H1 (cell line): Measurements from ENCODE around the gene SCN4A. TPM values are rescaled to one million over a fixed set of nuclear protein-coding genes. Genes with fewer than 3 reads are reported as not detected.
A peak's percentile ranks its signal among the peaks of the same experiment; 100 is the strongest.

Experiments
- CTCF ChIA-PET: fragments of 300-600 bp; sonication (Branson Sonifier 250); formaldehyde crosslinking; loops from one replicate; lab custom pipeline; 2021; ENCODE audit not compliant: partially characterized antibody; lab: Charles Lee
- POLR2A ChIA-PET: fragments of 300-600 bp; sonication (Branson Sonifier 250); formaldehyde crosslinking; loops from one replicate; lab custom pipeline; 2021; ENCODE audit warnings: inconsistent platforms; ENCODE audit not compliant: partially characterized antibody; lab: Charles Lee
- DNase-seq, 2 experiments: peaks; one replicate each; pipeline versions ENCODE4 v3.0.0 to v3.0.0-alpha.2; 2010 to 2022; ENCODE audit warnings: low spot score in 2 of 2, low read depth in 1 of 2, mixed read lengths in 1 of 2
- FAIRE-seq: peaks from 2 replicates; lab custom pipeline; 2011; peaks lifted over from hg19 to GRCh38; lab: Jason Lieb, UNC
- H2AFZ ChIP-seq: 2 replicates; pipeline ENCODE4 v1.8.1; 2012; ENCODE audit warnings: low read length, inconsistent platforms
- H2AK5ac ChIP-seq: 2 replicates; pipeline ENCODE4 v1.6.1; 2013; ENCODE audit warnings: low read depth, low read length
- H2BK120ac ChIP-seq: replicated peaks from 2 replicates; pipeline ENCODE3; 2013; ENCODE audit warnings: low read depth, low read length, inconsistent platforms
- H2BK12ac ChIP-seq: 2 replicates; pipeline ENCODE4 v1.6.1; 2013; ENCODE audit warnings: low read depth, low read length
- H2BK15ac ChIP-seq: 2 replicates; pipeline ENCODE4 v1.6.1; 2013; ENCODE audit warnings: low read length
- H2BK20ac ChIP-seq: 2 replicates; pipeline ENCODE4 v1.6.1; 2013; ENCODE audit warnings: low read length
- H2BK5ac ChIP-seq: 2 replicates; pipeline ENCODE4 v1.6.1; 2013; ENCODE audit warnings: low read depth, low read length
- H3K14ac ChIP-seq: 2 replicates; pipeline ENCODE4 v1.6.1; 2013; ENCODE audit warnings: inconsistent platforms; ENCODE audit not compliant: insufficient read length
- H3K18ac ChIP-seq: 2 replicates; pipeline ENCODE4 v1.6.1; 2013; ENCODE audit warnings: low read length; ENCODE audit errors: extremely low read depth
- H3K23ac ChIP-seq: 2 replicates; pipeline ENCODE4 v1.6.1; 2013; ENCODE audit warnings: inconsistent platforms; ENCODE audit not compliant: insufficient read length
- H3K23me2 ChIP-seq: 2 replicates; pipeline ENCODE4 v1.6.1; 2013; ENCODE audit warnings: low read depth, low read length
- H3K27ac ChIP-seq: 2 replicates; pipeline ENCODE4 v1.6.1; 2011; ENCODE audit warnings: low read depth, low read length, inconsistent platforms
- H3K27me3 ChIP-seq, 4 experiments: replicated peaks in 1 of 4; 1 replicate in 1 of 4; 2 replicates in 3 of 4; pipeline versions ENCODE4 v1.6.1 to v1.8.1; 2011 to 2013; ENCODE audit warnings: low read length in 3 of 4, mild to moderate bottlenecking in 3 of 4, inconsistent platforms in 2 of 4, mixed read lengths in 2 of 4, moderate library complexity in 1 of 4; ENCODE audit not compliant: control insufficient read depth in 3 of 4, insufficient read depth in 3 of 4; ENCODE audit errors: extremely low read depth in 1 of 4
- H3K36me3 ChIP-seq, 4 experiments: 2 replicates each; pipeline versions ENCODE4 v1.6.1 to v1.8.1; 2011 to 2013; ENCODE audit warnings: mild to moderate bottlenecking in 4 of 4, low read length in 3 of 4, moderate library complexity in 2 of 4, control low read depth in 1 of 4, inconsistent platforms in 1 of 4; ENCODE audit not compliant: insufficient read depth in 4 of 4, control insufficient read depth in 2 of 4
- H3K4ac ChIP-seq: replicated peaks from 2 replicates; pipeline ENCODE3; 2013; ENCODE audit warnings: low read length, low read depth, mixed read lengths, inconsistent platforms; ENCODE audit not compliant: insufficient read length
- H3K4me1 ChIP-seq, 4 experiments: replicated peaks in 1 of 4; 1 replicate in 1 of 4; 2 replicates in 3 of 4; pipeline versions ENCODE4 v1.6.1 to v1.8.1; 2011 to 2013; ENCODE audit warnings: low read length in 3 of 4, inconsistent platforms in 2 of 4, mixed read lengths in 1 of 4; ENCODE audit not compliant: insufficient read depth in 4 of 4, control insufficient read depth in 3 of 4
- H3K4me2 ChIP-seq, 2 experiments: 2 replicates each; pipeline versions ENCODE4 v1.6.1 to v1.8.1; 2011 to 2013; ENCODE audit warnings: low read depth in 2 of 2, low read length in 2 of 2, control low read depth in 1 of 2, inconsistent platforms in 1 of 2, mild to moderate bottlenecking in 1 of 2; ENCODE audit not compliant: insufficient read depth in 1 of 2
- H3K4me3 ChIP-seq, 4 experiments: fragments of 200-600, 300-600 bp in 1 of 4; sonication (generic), shearing (Covaris generic), sonication (Bioruptor Twin) in 1 of 4; 2 replicates each; pipeline versions ENCODE4 v1.5.1 to v1.8.1; 2011 to 2016; ENCODE audit warnings: low read length in 4 of 4, low read depth in 3 of 4, control low read depth in 2 of 4, inconsistent platforms in 2 of 4, mild to moderate bottlenecking in 2 of 4, mixed read lengths in 1 of 4, moderate library complexity in 1 of 4; ENCODE audit not compliant: insufficient read depth in 2 of 4; ENCODE audit errors: extremely low read depth in 1 of 4
- H3K56ac ChIP-seq: replicated peaks from 2 replicates; pipeline ENCODE3; 2013; ENCODE audit warnings: low read depth, mild to moderate bottlenecking, mixed read lengths, low read length, inconsistent platforms; ENCODE audit not compliant: insufficient read length
- H3K79me1 ChIP-seq: 2 replicates; pipeline ENCODE4 v1.6.1; 2013; ENCODE audit warnings: low read depth, low read length, control low read depth
- H3K79me2 ChIP-seq, 2 experiments: 2 replicates each; pipeline versions ENCODE4 v1.6.1 to v1.8.1; 2012 to 2013; ENCODE audit warnings: low read length in 2 of 2, mild to moderate bottlenecking in 2 of 2, inconsistent platforms in 1 of 2; ENCODE audit not compliant: insufficient read depth in 2 of 2, control insufficient read depth in 1 of 2
- H3K9ac ChIP-seq, 4 experiments: replicated peaks in 1 of 4; 1 replicate in 1 of 4; 2 replicates in 3 of 4; pipeline versions ENCODE4 v1.6.1 to v1.8.1; 2011 to 2013; ENCODE audit warnings: low read depth in 3 of 4, low read length in 3 of 4, control low read depth in 2 of 4, mild to moderate bottlenecking in 2 of 4, moderate library complexity in 2 of 4, inconsistent platforms in 1 of 4; ENCODE audit errors: extremely low read depth in 1 of 4
- H3K9me3 ChIP-seq, 2 experiments: 2 replicates each; pipeline versions ENCODE4 v1.6.1 to v1.8.1; 2012 to 2013; ENCODE audit warnings: mild to moderate bottlenecking in 2 of 2, moderate library complexity in 2 of 2, control low read depth in 1 of 2, inconsistent platforms in 1 of 2, low read depth in 1 of 2, low read length in 1 of 2, mixed read lengths in 1 of 2; ENCODE audit not compliant: insufficient read depth in 2 of 2
- H4K20me1 ChIP-seq, 2 experiments: replicated peaks in 1 of 2; 2 replicates each; pipeline versions ENCODE3 to v1.8.1; 2011 to 2013; ENCODE audit warnings: inconsistent platforms in 2 of 2, low read length in 2 of 2, mild to moderate bottlenecking in 1 of 2; ENCODE audit not compliant: insufficient read depth in 2 of 2, control insufficient read depth in 1 of 2
- H4K5ac ChIP-seq: 2 replicates; pipeline ENCODE4 v1.6.1; 2013; ENCODE audit warnings: low read length, low read depth, mixed read lengths, inconsistent platforms; ENCODE audit not compliant: insufficient read length
- H4K8ac ChIP-seq: 2 replicates; pipeline ENCODE4 v1.8.0; 2013; ENCODE audit warnings: mild to moderate bottlenecking, moderate library complexity, low read length, inconsistent platforms; ENCODE audit not compliant: insufficient read depth; ENCODE audit errors: extremely low read depth
- H4K91ac ChIP-seq: replicated peaks from 2 replicates; pipeline ENCODE3; 2013; ENCODE audit warnings: low read length, mixed read lengths, inconsistent platforms; ENCODE audit not compliant: insufficient read length
- CREB1 ChIP-seq: IDR thresholded peaks from 2 replicates; pipeline ENCODE4 v1.6.1; 2012; ENCODE audit warnings: inconsistent platforms
- EGR1 ChIP-seq: IDR thresholded peaks from 2 replicates; pipeline ENCODE4 v1.6.1; 2011; ENCODE audit warnings: low read depth, low read length, borderline replicate concordance
- GABPA ChIP-seq: IDR thresholded peaks from 2 replicates; pipeline ENCODE4 v1.6.1; 2011; ENCODE audit warnings: mild to moderate bottlenecking, low read length, moderate library complexity, borderline replicate concordance; ENCODE audit not compliant: insufficient read depth
- HDAC2 ChIP-seq, 2 experiments: fragments of 300-600 bp in 1 of 2; sonication (generic) in 1 of 2; IDR thresholded peaks; 2 replicates each; pipeline ENCODE4 v1.6.1; 2011 to 2012; ENCODE audit warnings: low read depth in 2 of 2, low read length in 2 of 2, mild to moderate bottlenecking in 2 of 2, moderate library complexity in 2 of 2, borderline replicate concordance in 1 of 2, inconsistent platforms in 1 of 2
- KDM5A ChIP-seq: fragments of 200-600 bp; IDR thresholded peaks from 2 replicates; pipeline ENCODE4 v1.7.1; 2012; ENCODE audit warnings: mild to moderate bottlenecking, low read length, inconsistent platforms, mixed read lengths
- MAFK ChIP-seq: IDR thresholded peaks from 2 replicates; pipeline ENCODE4 v1.6.1; 2012; ENCODE audit warnings: low read depth, mild to moderate bottlenecking, improper control_type of control experiment, low read length
- NANOG ChIP-seq: IDR thresholded peaks from 2 replicates; pipeline ENCODE4 v1.6.1; 2011; ENCODE audit warnings: low read length, low read depth, mild to moderate bottlenecking, inconsistent platforms; ENCODE audit not compliant: insufficient read depth, poor library complexity, severe bottlenecking
- WGBS, 2 experiments: shearing (Covaris generic) in 1 of 2; methylation state at CpG; one replicate each; pipeline versions ENCODE4 v1.1.6 to v1.1.7; 2013 to 2015; ENCODE audit warnings: low lambda C conversion rate in 2 of 2, mixed read lengths in 2 of 2, inconsistent platforms in 1 of 2, low coverage in 1 of 2, missing lambda C conversion rate in 1 of 2; ENCODE audit not compliant: insufficient replicate concordance in 2 of 2, insufficient coverage in 1 of 2, insufficient read length in 1 of 2; ENCODE audit errors: extremely low coverage in 1 of 2, missing lambda C conversion rate in 1 of 2; 5-methylcytosine and 5-hydroxymethylcytosine counted together
- polyA plus RNA-seq, 7 experiments: library from polyadenylated mRNA; depleted of rRNA in 3 of 7; stranded (reverse) in 5 of 7; unstranded in 2 of 7; fragments of >200 nt in 5 of 7; fragments of 200-250 nt in 2 of 7; gene quantifications; 1 replicate in 5 of 7; 2 replicates in 1 of 7; 4 replicates in 1 of 7; pipeline versions ENCODE4 v1.2.1 to v1.2.3, GENCODE V29; 2011 to 2013; ENCODE audit warnings: missing spikeins in 2 of 7, mixed read lengths in 2 of 7
- total RNA-seq: library from RNA; stranded (reverse); fragmentation: NEBNext Ultra II Directional; extraction: Animal tissue kit (Norgen Biotek cat#: 25700); gene quantifications from 2 replicates; pipeline ENCODE4 v1.2.1, GENCODE V29; 2021
- TF ChIP-seq, protein P1 (sequence below): IDR thresholded peaks from 2 replicates; pipeline ENCODE4 v1.6.1; 2012; ENCODE audit warnings: inconsistent platforms
- TF ChIP-seq, protein P2 (sequence below): IDR thresholded peaks from 2 replicates; pipeline ENCODE4 v1.6.1; 2012; ENCODE audit warnings: inconsistent platforms
- TF ChIP-seq, protein P3 (sequence below): IDR thresholded peaks from 2 replicates; pipeline ENCODE4 v1.6.1; 2011; ENCODE audit warnings: low read depth, mild to moderate bottlenecking, low read length; ENCODE audit not compliant: insufficient read depth

SCN4A gene
- total and polyA plus RNA-seq, 2 of the 8 experiments (the other 6 are each of a cell fraction or from before 2014, with no cell fraction given), result 5.0 to 8.5 TPM

DNA sequence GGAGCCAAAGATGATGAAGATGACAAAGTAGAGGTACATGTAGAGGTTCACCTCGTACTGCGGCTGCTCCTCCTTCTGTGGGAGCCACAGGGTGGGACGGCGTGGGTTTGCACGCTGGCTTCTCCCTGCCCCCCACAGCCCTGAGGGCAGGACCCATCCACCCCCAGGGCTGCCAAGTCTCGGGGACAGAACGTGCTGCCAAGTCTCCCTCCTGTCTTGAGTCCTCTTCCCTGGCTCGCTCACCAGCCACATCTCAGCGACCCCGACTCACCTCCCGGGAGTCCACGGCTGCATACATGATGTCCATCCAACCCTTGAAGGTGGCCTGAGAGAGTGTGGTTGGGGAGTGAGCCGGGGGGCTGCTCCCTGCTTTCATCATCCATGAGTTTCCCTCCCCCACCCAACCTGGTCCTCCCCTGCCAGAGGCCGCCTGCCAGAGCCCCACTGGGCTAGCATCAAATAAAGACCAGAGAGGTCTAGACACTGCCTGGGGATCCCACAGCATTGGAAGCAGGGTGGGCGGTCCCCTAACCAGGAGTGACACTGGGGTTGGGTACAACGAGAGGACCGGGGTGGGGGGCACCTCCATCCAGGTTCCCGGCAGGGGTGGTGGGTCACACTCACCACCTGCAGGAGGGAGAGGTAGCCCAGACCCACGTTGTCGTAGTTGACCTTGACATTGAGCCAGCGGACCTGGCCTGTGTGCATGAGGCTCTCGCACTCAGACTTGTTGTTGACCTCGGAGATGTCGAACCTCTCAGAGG lies 27.8 kb downstream of the SCN4A start:
- no peak overlapping the region for H3K4me3 ChIP-seq
- ChIA-PET POLR2A (interaction anchor here (1.9 kb wide), 1 partner anchor 25 kb away, joined by 13 read pairs; the partner anchor contains the start of gene GH1), CTCF (interaction anchor here (0.6 to 6.1 kb wide), 15 partner anchors 7 to 287 kb away, joined by 3 to 135 read pairs (median 20); partner anchors contain the start of genes CSHL1 and GH1)
- H3K18ac ChIP-seq, result no peak overlapping the region
- H3K4me1 ChIP-seq, result peaks cover 0 to 4% (median 1%) of the 10 kb centered on the region in 4 experiments; a peak in 3 of 7 replicates
- H3K79me1 ChIP-seq, result no peaks in the 10 kb centered on the region
- H3K23me2 ChIP-seq, result no peaks in the 10 kb centered on the region
- FAIRE-seq (no peak), DNase-seq (no peak)
- no peak overlapping the region for H3K4me2 ChIP-seq
- H3K27me3 ChIP-seq, result no peaks in the 10 kb centered on the region
- no peak overlapping the region for H2AFZ ChIP-seq
- H3K9me3 ChIP-seq, result no peaks in the 10 kb centered on the region
- H4K5ac ChIP-seq, result no peak overlapping the region
- H3K27ac ChIP-seq, result no peak overlapping the region
- H3K36me3 ChIP-seq, result peaks cover 0 to 21% (median 1%) of the 10 kb centered on the region in 4 experiments; a peak in 4 of 8 replicates
- H3K23ac ChIP-seq, result no peak overlapping the region
- 0 out of 2 replicates have a peak overlapping the region, but pooled peaks have one; percentile 72 for H2BK20ac ChIP-seq
- no peak overlapping the region for H2BK5ac ChIP-seq
- H2BK15ac ChIP-seq, result no peak overlapping the region
- H3K56ac ChIP-seq, result no peak overlapping the region
- H3K79me2 ChIP-seq, result no peaks in the 10 kb centered on the region
- H4K91ac ChIP-seq, result no peak overlapping the region
- no peak overlapping the region for H3K14ac ChIP-seq
- no peak overlapping the region for H3K9ac ChIP-seq
- no peak overlapping the region for H2BK12ac ChIP-seq
- 90% methylated on average over 18 of the region's 24 CpGs; no CpG with 5 or more reads in 1 of the 2 experiments for WGBS, 2 experiments
- H2AK5ac ChIP-seq, result 0 out of 2 replicates have a peak overlapping the region, but pooled peaks have one; percentile 86
- H4K20me1 ChIP-seq, result peaks cover 0 to 2% of the 10 kb centered on the region in 2 experiments
- no peak overlapping the region for H3K4ac ChIP-seq
- H2BK120ac ChIP-seq, result no peak overlapping the region
- H4K8ac ChIP-seq, result no peak overlapping the region; the same call in 1 of the 2 replicates
- no peak for TF ChIP-seq MAFK
- TF ChIP-seq, protein P1, sequence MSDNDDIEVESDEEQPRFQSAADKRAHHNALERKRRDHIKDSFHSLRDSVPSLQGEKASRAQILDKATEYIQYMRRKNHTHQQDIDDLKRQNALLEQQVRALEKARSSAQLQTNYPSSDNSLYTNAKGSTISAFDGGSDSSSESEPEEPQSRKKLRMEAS, result no peak
- no peak for TF ChIP-seq HDAC2 (IDR thresholded peaks at IDR 0.05; ENCODE audit: borderline replicate concordance in 1 of 2, low read depth in 2 of 2, low read length in 2 of 2)
- no peak for TF ChIP-seq KDM5A
- TF ChIP-seq, protein P2, sequence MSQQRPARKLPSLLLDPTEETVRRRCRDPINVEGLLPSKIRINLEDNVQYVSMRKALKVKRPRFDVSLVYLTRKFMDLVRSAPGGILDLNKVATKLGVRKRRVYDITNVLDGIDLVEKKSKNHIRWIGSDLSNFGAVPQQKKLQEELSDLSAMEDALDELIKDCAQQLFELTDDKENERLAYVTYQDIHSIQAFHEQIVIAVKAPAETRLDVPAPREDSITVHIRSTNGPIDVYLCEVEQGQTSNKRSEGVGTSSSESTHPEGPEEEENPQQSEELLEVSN, result no peak
- no peak for TF ChIP-seq EGR1
- TF ChIP-seq CREB1, result no peak
- TF ChIP-seq NANOG, result no peak
- TF ChIP-seq, protein P3, sequence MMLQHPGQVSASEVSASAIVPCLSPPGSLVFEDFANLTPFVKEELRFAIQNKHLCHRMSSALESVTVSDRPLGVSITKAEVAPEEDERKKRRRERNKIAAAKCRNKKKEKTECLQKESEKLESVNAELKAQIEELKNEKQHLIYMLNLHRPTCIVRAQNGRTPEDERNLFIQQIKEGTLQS, result no peak
- TF ChIP-seq GABPA, result no peak
